HepG2 (cell line): ENCODE data around the gene RPL35A. TPM values are rescaled to one million over a fixed set of nuclear protein-coding genes. Genes with fewer than 3 reads are reported as not detected.

Experiments
- ASH2L ChIP-seq: fragments of 300-600, 200-600 bp; sonication (generic); IDR thresholded peaks from 2 replicates; pipeline ENCODE4 v1.7.0; 2017; ENCODE audit warnings: low read depth, mild to moderate bottlenecking, moderate library complexity, mixed read lengths, low read length; ENCODE audit not compliant: insufficient read length
- CBX2 ChIP-seq, 2 experiments: fragments of 200-600 bp in 1 of 2; sonication (generic); formaldehyde crosslinking in 1 of 2; IDR thresholded peaks; 2 replicates each; pipeline versions ENCODE4 v1.7.0 to v1.8.1; 2018 to 2022; ENCODE audit warnings: low read depth in 2 of 2, low read length in 1 of 2, mild to moderate bottlenecking in 1 of 2, missing genetic modification reagents in 1 of 2
- CREB3 ChIP-seq: sonication (generic); formaldehyde crosslinking; IDR thresholded peaks from 2 replicates; pipeline ENCODE4 v1.5.0; 2020; ENCODE audit warnings: missing genetic modification reagents
- FOXO1 ChIP-seq: sonication (generic); formaldehyde crosslinking; IDR thresholded peaks from 2 replicates; pipeline ENCODE4 v1.4.0; 2020; ENCODE audit warnings: missing genetic modification reagents
- MXD3 ChIP-seq: IDR thresholded peaks from 2 replicates; pipeline ENCODE4 v1.6.1; 2016; ENCODE audit warnings: mild to moderate bottlenecking, missing biosample characterization, missing genetic modification reagents
- NCOA1 ChIP-seq: sonication (generic); formaldehyde crosslinking; IDR thresholded peaks from 2 replicates; pipeline ENCODE4 v1.9.0; 2021; ENCODE audit warnings: missing genetic modification reagents
- REL ChIP-seq: sonication (generic); formaldehyde crosslinking; conservative IDR thresholded peaks from 2 replicates; pipeline ENCODE4 v1.8.0; 2022; ENCODE audit warnings: mild to moderate bottlenecking, missing genetic modification reagents, moderate library complexity
- TBL1XR1 ChIP-seq: fragments of 150-350 bp; IDR thresholded peaks from 2 replicates; pipeline ENCODE4 v1.6.1; 2014; ENCODE audit warnings: borderline replicate concordance, low read length; ENCODE audit not compliant: partially characterized antibody
- TFDP1 ChIP-seq: IDR thresholded peaks from 2 replicates; pipeline ENCODE4 v1.6.1; 2016; ENCODE audit warnings: missing compliant biosample characterization, missing genetic modification reagents, borderline replicate concordance
- ZFP1 ChIP-seq: IDR thresholded peaks from 2 replicates; pipeline ENCODE4 v1.6.1; 2016
- ZIK1 ChIP-seq: sonication (generic); formaldehyde crosslinking; IDR thresholded peaks from 2 replicates; pipeline ENCODE4 v1.5.0; 2020; ENCODE audit warnings: mild to moderate bottlenecking, low read depth, missing genetic modification reagents, borderline replicate concordance
- ZMYM4 ChIP-seq: sonication (generic); formaldehyde crosslinking; IDR thresholded peaks from 2 replicates; pipeline ENCODE4 v1.8.1; 2023; ENCODE audit warnings: mild to moderate bottlenecking, missing genetic modification reagents
- ZNF230 ChIP-seq: sonication (generic); formaldehyde crosslinking; IDR thresholded peaks from 2 replicates; pipeline ENCODE4 v1.4.0; 2020; ENCODE audit warnings: mild to moderate bottlenecking, missing genetic modification reagents
- ZNF367 ChIP-seq: sonication (generic); formaldehyde crosslinking; IDR thresholded peaks from 2 replicates; pipeline ENCODE4 v1.4.0; 2020; ENCODE audit warnings: missing genetic modification reagents, borderline replicate concordance
- ZNF547 ChIP-seq: sonication (generic); formaldehyde crosslinking; IDR thresholded peaks from 2 replicates; pipeline ENCODE4 v1.5.1; 2020; ENCODE audit warnings: mild to moderate bottlenecking, missing genetic modification reagents
- ZNF572 ChIP-seq: sonication (generic); formaldehyde crosslinking; IDR thresholded peaks from 2 replicates; pipeline ENCODE4 v1.5.1; 2020; ENCODE audit warnings: mild to moderate bottlenecking, missing genetic modification reagents
- ZNF788 ChIP-seq: sonication (generic); formaldehyde crosslinking; IDR thresholded peaks from 2 replicates; pipeline ENCODE4 v1.5.0; 2020; ENCODE audit warnings: mild to moderate bottlenecking, missing genetic modification reagents, borderline replicate concordance
- polyA plus RNA-seq, 8 experiments: library from polyadenylated mRNA; depleted of rRNA in 3 of 8; stranded (reverse) in 7 of 8; unstranded in 1 of 8; fragments of >200 nt; fragmentation: Illumina TruSeq in 4 of 8; extraction: Trizol in 4 of 8; gene quantifications; 2 replicates each; pipeline versions ENCODE4 v1.2.1 to v1.2.3, GENCODE V29; 2011 to 2016; ENCODE audit warnings: low read depth in 4 of 8, missing spikeins in 1 of 8, mixed read lengths in 1 of 8; ENCODE audit not compliant: insufficient read depth in 1 of 8
- total RNA-seq, 5 experiments: library from RNA; depleted of rRNA; stranded (reverse); fragments of >200 nt; fragmentation: Illumina TruSeq; extraction: Trizol; gene quantifications; 2 replicates each; pipeline ENCODE4 v1.2.3, GENCODE V29; 2016; ENCODE audit warnings: low read depth in 1 of 5
- TF ChIP-seq, protein P1 (sequence below), 2 experiments: IDR thresholded peaks; 2 replicates each; pipeline ENCODE4 v1.6.1; 2011 to 2012; ENCODE audit warnings: low read length in 2 of 2, borderline replicate concordance in 1 of 2, low read depth in 1 of 2, mild to moderate bottlenecking in 1 of 2, moderate library complexity in 1 of 2
- TF ChIP-seq, protein P2 (sequence below): sonication (generic); formaldehyde crosslinking; IDR thresholded peaks from 2 replicates; pipeline ENCODE4 v1.4.0; 2020; ENCODE audit warnings: mild to moderate bottlenecking, missing genetic modification reagents

RPL35A gene
- total and polyA plus RNA-seq, 2 of the 13 experiments (the other 11 are each of a cell fraction or from before 2014, with no cell fraction given): 1,001 to 1,582 TPM

DNA sequence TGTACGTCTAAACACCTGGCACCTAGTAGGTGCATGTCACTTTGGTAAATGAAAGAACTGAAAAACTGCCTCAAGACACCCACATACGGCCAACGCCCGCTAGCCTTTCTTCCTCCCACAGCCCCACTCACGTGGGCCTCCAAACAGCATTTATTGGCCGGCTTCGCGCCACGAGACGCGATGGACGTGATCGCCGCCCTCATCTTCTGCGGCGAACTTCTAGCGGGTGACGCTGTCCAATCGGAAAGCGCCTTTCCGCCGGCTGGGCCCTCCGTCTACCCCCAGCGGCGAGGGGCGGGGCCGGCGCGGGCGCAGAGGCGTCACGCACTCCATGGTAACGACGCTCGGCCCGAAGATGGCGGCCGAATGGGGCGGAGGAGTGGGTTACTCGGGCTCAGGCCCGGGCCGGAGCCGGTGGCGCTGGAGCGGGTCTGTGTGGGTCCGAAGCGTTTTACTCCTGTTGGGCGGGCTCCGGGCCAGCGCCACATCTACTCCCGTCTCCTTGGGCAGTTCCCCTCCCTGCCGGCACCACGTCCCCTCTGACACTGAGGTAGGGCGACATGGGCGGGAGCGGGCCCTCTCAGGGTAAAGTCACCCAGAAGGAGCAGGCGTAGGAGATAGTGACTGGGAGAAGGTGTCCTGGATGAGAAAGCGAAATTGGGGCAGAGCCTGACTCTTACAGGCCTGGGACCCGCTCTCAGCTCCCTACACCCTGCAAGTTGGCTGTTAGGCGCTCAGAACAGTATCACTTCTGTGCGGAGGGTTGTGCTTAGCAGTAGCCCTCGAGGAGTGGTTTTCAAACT, 10.1 kb downstream of the RPL35A start, which contains the start of gene LMLN (continued):
- TF ChIP-seq ASH2L (peak; percentile 87), CREB3 (CRISPR knock-in tag) (no peak), REL (CRISPR knock-in tag) (0 out of 2 replicates have a peak, but pooled peaks have one; percentile 71), CBX2 (IDR thresholded peaks at IDR 0.05; ENCODE audit: low read depth, low read length) (no peak), CBX2 (CRISPR knock-in tag; IDR thresholded peaks at IDR 0.05; ENCODE audit: low read depth) (no peak), ZNF230 (CRISPR knock-in tag) (peak; percentile 89; the same call in 1 of the 2 replicates), ZNF572 (CRISPR knock-in tag) (no peak), FOXO1 (CRISPR knock-in tag) (0 out of 2 replicates have a peak, but pooled peaks have one; percentile 33), ZNF788 (CRISPR knock-in tag) (peak; percentile 21; the same call in 1 of the 2 replicates), MXD3 (0 out of 2 replicates have a peak, but pooled peaks have one; percentile 27), ZMYM4 (CRISPR knock-in tag) (peak; percentile 89), TBL1XR1 (no peak), NCOA1 (no peak), ZIK1 (no peak), ZNF547 (CRISPR knock-in tag) (peak; percentile 89; the same call in 1 of the 2 replicates), ZFP1 (CRISPR knock-in tag) (no peak), TFDP1 (CRISPR knock-in tag) (peak; percentile 92), ZNF367 (CRISPR knock-in tag) (no peak)
- TF ChIP-seq, protein P1, sequence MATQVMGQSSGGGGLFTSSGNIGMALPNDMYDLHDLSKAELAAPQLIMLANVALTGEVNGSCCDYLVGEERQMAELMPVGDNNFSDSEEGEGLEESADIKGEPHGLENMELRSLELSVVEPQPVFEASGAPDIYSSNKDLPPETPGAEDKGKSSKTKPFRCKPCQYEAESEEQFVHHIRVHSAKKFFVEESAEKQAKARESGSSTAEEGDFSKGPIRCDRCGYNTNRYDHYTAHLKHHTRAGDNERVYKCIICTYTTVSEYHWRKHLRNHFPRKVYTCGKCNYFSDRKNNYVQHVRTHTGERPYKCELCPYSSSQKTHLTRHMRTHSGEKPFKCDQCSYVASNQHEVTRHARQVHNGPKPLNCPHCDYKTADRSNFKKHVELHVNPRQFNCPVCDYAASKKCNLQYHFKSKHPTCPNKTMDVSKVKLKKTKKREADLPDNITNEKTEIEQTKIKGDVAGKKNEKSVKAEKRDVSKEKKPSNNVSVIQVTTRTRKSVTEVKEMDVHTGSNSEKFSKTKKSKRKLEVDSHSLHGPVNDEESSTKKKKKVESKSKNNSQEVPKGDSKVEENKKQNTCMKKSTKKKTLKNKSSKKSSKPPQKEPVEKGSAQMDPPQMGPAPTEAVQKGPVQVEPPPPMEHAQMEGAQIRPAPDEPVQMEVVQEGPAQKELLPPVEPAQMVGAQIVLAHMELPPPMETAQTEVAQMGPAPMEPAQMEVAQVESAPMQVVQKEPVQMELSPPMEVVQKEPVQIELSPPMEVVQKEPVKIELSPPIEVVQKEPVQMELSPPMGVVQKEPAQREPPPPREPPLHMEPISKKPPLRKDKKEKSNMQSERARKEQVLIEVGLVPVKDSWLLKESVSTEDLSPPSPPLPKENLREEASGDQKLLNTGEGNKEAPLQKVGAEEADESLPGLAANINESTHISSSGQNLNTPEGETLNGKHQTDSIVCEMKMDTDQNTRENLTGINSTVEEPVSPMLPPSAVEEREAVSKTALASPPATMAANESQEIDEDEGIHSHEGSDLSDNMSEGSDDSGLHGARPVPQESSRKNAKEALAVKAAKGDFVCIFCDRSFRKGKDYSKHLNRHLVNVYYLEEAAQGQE (IDR thresholded peaks at IDR 0.05; ENCODE audit: borderline replicate concordance in 1 of 2, low read depth in 1 of 2, low read length in 2 of 2): no peak
- TF ChIP-seq, protein P2, sequence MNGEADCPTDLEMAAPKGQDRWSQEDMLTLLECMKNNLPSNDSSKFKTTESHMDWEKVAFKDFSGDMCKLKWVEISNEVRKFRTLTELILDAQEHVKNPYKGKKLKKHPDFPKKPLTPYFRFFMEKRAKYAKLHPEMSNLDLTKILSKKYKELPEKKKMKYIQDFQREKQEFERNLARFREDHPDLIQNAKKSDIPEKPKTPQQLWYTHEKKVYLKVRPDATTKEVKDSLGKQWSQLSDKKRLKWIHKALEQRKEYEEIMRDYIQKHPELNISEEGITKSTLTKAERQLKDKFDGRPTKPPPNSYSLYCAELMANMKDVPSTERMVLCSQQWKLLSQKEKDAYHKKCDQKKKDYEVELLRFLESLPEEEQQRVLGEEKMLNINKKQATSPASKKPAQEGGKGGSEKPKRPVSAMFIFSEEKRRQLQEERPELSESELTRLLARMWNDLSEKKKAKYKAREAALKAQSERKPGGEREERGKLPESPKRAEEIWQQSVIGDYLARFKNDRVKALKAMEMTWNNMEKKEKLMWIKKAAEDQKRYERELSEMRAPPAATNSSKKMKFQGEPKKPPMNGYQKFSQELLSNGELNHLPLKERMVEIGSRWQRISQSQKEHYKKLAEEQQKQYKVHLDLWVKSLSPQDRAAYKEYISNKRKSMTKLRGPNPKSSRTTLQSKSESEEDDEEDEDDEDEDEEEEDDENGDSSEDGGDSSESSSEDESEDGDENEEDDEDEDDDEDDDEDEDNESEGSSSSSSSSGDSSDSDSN: peak; percentile 67; the same call in 1 of the 2 replicates
